Right ventricle myocardium inferior (tissue), 1 donor: Measurements from ENCODE around the gene CCDC60. TPM values are rescaled to one million over a fixed set of nuclear protein-coding genes. Genes with fewer than 3 reads are reported as not detected.

Source experiments
- ATAC-seq: fragments of 200-7000 bp; cut with Tn5 transposase; one replicate; pipeline ENCODE4 v1.9.1; 2020; ENCODE audit warnings: mild to moderate bottlenecking, moderate library complexity
- DNase-seq: peaks from one replicate; pipeline ENCODE4 v3.0.0; 2021; ENCODE audit errors: missing footprints
- intact Hi-C: fragments of 100-400 bp; cut with DNase I; formaldehyde crosslinking; loops from one replicate; pipeline ENCODE4 v1.11.0; 2022
- long read RNA-seq: library from polyadenylated mRNA; unstranded; transcript quantifications from one replicate; pipeline ENCODE4 v2.0.0, GENCODE V29; 2021
- total RNA-seq: library from RNA; stranded (reverse); fragmentation: NEBNext Ultra II Directional; extraction: Animal tissue kit (Norgen Biotek cat#: 25700); gene quantifications from one replicate; pipeline ENCODE4 v1.2.1, GENCODE V29; 2021
- donor health status: DM: no; HTN: yes; CAD: no; lungs with severe emphysema.

CCDC60 gene
- total RNA-seq = not detected
- long read RNA-seq = 0 reads

DNA sequence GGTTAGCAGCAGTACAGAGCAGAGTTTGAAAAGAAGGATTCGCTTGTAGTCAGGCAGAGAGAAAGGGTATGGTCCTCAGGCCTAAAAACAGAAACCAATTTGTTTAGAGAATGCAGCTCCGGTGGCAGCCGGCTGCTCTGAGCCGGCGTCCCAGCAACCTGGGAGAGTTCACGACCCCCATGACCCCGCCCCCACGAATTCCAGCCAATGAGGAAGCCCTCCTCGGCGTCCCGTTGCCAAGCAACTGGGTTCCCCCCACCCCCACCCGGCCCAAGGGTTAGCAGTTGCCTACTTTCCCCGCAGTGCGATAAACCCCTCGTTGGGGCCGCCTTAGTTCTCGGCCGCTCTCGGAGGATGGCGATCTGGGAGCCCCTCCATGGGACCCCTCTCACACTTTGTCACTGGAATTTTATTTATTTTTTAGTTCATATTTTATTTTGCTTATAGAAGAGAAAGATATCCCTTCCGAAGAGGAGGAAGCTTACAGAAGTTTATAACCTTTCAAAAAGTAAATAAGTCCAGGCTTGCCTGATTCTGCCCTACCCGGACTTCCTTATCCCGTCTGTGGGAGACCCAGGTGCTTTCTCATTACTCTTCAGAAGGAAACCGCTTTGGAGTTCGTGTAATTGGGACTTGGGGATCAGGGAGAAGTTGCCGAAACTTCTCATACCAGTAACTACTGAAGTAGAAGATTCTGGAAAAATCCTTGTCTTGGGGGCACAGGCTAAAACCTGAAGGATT is at the start of gene CCDC60:
CCDC60 (plus strand) TSS at position 300 of the 741 bp plus-strand sequence. CDS start 448 bp downstream, outside the sequence.
- no peak for ATAC-seq
- DNase-seq = no peak
- intact Hi-C loops = no loop called here

DNA sequence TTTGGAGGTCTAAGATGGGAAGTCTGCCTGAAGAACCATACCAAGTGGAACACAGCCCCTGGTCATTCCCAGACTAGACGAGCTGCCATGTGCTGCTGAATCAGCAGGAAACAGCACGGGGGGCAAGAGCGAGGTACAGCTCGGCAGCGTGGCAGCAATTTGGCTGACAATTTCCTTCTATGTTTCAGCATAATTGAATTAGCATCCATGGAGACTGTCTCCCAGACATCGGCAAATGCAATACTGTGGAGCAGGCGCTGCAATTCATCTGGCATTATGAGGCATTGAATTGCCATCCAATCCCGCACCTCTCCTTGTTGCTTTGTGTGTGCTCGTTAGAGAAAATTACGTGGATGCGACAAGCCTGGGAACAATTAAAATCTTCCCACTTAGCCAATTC is 46.0 kb upstream of the CCDC60 start:
- DNase-seq (no peak), ATAC-seq (no peak)
- intact Hi-C loops = no loop called here

- intact Hi-C loops = no loop called here
- no peak for ATAC-seq
Observed at GRCh38 chr12:119292893-119293630, 41.5 kb upstream of the CCDC60 start.

DNA sequence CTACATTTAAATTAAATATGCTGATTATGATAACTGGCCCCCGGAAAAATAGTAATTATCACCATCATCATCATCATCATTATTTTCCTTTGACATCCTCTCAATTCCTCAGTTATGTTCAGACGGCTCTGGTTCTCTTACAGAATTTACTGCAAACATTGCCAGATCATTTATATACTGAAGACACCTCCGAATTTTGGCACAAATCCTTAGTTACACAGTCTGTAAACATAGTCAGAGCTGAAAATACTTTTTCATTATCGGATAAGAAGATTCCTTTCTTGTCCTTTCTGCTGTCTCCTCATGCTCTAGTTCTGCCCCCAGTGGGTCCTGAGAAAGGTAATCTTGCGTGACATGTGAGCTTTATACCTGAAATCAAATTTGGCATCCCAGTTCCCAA is 40.3 kb upstream of the CCDC60 start:
- intact Hi-C loops = no loop called here
- DNase-seq (no peak), ATAC-seq (no peak)

More at GRCh38 chr12:119292893-119293630, 41.5 kb upstream of the CCDC60 start:
- DNase-seq = no peak

GRCh38 chr12:119296535-119296934 is 38.0 kb upstream of the CCDC60 start:
- ATAC-seq = no peak
- intact Hi-C loops = no loop called here
- DNase-seq = no peak

DNA sequence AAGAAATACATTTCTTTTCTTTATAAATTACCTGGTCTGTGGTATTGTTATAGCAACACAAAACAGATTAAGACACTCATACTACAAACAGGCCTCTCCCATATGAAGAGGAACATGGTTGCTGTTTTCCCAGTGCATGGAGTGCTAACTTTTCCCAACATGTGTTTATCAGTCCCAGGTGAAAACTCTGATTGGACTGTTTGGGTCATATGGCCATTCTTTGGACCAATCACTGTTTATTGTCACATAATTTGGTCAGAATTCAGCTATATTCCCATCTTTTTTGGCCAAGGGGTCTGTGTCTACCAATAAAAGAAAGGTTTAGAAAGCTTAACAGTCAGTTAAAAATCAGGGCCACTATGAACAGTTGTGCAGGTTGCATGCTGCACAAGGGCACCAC is 35.4 kb upstream of the CCDC60 start:
- DNase-seq (no peak), ATAC-seq (no peak)
- intact Hi-C loops = no loop called here

DNA sequence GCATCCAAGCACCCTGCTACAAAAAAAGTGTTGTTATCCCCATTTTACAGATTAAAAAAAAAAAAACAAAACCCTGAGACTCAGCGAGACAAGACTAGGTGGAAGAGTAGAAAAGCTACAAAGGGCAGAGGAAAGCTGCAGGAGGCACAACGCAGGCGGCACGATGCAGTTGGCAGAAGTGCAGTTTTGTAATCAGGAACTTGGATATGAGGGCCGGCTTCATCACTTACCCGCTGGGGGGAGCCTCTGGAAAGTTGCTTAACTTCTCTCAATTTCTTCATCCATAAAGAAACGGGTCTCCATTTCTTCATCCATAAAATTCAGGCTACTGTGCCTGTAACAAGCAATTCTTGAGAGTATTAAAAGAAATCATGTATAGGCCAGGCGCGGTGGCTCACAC is 33.1 kb upstream of the CCDC60 start:
- no peak for ATAC-seq
- intact Hi-C loops = no loop called here

GRCh38 chr12:119302451-119303080 is 32.0 kb upstream of the CCDC60 start:
- ATAC-seq (peak; percentile 10), DNase-seq (no peak)
- intact Hi-C loops = no loop called here

More for the DNA sequence above, 33.1 kb upstream of the CCDC60 start:
- DNase-seq = no peak

- DNase-seq (no peak), ATAC-seq (no peak)
- intact Hi-C loops = no loop called here
Observed at GRCh38 chr12:119306593-119306992, 27.9 kb upstream of the CCDC60 start.

DNA sequence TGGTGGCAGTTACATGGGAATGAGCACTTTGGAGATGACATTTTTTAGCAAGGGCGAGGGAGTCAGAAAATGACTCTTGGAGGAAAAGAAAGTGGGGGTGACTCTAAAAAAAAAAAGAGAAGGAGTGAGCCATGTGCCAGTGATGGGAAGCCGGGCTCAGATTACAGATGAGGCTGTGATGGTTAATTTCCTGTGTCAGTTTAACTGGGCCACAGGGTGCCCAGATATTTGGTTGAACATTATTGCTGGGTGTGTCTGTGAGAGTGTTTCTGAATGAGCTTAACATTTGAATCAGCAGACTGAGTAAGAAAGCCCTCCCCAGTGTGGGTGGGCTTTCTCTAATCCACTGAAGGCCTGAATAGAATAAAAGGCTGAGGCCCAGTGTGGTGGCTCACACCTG is 26.8 kb upstream of the CCDC60 start:
- no peak for ATAC-seq
- DNase-seq = no peak
- intact Hi-C loops = no loop called here

- ATAC-seq (peak; percentile 56), DNase-seq (no peak)
Observed at GRCh38 chr12:119308708-119309456, 25.6 kb upstream of the CCDC60 start.

DNA sequence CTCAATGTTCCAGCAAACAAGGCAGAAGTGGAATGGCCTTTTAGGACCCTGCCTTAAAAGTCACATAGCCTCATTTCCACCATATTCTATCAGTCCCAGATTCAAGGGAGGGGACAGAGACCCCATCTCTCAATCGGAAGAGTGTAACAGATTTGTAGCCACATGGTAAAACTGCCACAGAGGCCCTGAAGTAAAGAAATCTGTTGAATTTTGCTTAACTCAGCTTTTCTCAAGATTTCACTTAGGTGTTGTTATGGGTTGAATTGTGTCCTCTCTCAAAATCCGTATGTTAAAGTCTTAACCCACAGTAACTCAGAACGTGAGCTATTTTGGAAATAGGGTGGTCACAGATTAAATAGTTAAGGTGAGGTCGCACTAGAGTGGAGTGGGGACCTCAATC is 22.7 kb upstream of the CCDC60 start:
- intact Hi-C loops = no loop called here
- DNase-seq = no peak

More at GRCh38 chr12:119308708-119309456, 25.6 kb upstream of the CCDC60 start:
- intact Hi-C loops = no loop called here

DNA sequence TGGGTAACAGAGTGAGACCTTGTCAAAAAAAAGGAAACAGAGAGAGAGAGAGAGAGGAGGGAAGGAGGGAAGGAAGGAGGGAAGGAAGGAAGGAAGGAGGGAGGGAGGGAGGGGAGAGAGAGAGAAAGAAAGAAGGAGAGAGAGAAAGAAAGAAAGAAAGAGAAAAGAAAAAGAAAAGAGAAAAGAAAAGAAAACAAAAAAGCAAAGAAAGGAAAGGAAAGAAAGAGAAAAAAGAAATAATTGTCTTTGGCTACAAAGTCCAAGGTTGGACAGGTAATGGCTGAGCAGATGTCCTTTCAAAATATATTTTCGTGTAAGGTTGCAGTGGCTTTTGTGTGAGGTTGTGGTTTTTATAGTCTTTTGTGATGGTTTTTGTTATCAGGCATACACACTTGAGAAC is 21.6 kb upstream of the CCDC60 start:
- DNase-seq (no peak), ATAC-seq (no peak)
- intact Hi-C loops = no loop called here

More for the DNA sequence above, 22.7 kb upstream of the CCDC60 start:
- ATAC-seq = no peak

DNA sequence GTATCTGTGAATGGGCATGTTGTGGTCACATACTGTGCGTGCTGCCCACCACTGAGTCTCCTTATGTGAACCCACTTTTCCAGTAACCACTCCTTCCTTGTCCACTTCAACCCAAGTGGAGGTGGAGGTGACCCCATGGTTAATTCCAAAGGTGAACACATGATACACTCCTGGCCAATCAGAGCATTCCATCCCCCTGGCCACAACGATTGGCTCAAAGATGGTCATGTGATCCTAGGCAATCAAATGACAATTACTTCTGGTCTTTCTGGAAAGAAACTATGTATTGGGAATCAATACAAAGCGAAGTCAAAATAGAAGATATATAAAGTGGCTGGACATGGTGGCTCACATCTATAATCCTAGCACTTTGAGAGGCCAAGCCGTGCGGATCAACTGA is 20.2 kb upstream of the CCDC60 start:
- intact Hi-C loops = no loop called here
- DNase-seq = no peak
- no peak for ATAC-seq

DNA sequence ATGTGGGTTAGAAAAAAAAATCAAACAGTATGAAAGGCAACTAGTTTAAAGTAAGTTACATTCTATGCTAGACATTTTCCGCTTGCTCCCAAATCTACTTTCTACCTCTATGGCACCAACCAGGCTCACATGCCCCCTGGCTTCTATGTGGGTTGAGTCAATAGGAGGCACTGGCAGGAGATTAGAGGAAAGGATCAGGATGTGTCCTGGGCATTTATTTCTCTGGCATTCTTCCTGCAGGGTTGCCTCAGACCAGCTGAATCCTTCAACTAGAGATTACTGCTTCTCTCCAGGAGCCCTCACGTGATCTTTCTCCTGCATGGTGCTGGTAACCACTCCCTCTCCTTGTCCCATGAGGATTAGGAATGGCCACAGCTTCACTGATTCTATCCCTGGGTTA is 14.9 kb upstream of the CCDC60 start:
- intact Hi-C loops = no loop called here
- DNase-seq = no peak
- ATAC-seq = peak; percentile 61

DNA sequence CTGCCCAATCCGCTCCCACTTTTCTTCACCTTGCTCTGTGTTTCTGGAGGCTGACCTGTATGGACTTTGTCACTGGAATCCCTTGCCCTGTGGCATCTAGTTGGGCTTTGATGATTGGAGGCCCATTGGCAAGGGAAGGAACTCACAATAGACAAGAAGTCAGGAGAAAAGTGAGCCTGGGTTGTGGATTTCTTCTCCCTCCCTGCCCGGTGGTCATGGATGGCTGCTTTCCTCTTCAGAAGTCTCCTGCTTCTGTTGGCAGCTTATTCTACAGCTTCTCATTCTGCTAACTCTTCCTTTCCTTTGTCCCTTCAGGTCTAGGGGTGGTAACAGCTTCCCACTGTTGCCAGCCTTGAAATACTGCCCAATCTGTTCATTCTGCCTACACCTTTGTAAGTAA is 13.9 kb upstream of the CCDC60 start:
- intact Hi-C loops = no loop called here
- ATAC-seq (no peak), DNase-seq (no peak)

DNA sequence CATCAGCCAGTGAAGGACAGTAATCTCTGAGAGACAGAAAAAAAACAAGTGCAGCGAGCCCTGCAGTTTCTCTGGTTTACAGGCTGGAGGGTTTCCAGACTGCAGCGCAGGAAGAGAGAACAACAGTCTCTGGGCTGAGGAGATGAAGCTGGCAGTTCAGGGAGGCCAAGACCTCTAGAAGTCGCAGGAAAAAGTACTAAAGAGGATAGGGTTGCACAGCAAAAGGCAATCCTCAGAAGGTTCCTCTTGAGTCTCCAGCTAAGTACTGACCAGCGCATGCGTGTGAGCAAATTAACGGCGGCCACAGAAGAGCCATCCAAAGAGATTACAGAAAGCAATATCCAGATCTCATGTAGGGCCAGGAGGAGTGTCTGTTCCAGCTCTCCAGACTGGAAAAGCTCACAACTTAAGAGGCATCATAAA is 12.2 kb upstream of the CCDC60 start:
- intact Hi-C loops = no loop called here
- peak; percentile 68 for ATAC-seq
- DNase-seq = no peak

- ATAC-seq (no peak), DNase-seq (no peak)
- intact Hi-C loops = no loop called here
Observed at GRCh38 chr12:119325813-119326212, 8.7 kb upstream of the CCDC60 start.

DNA sequence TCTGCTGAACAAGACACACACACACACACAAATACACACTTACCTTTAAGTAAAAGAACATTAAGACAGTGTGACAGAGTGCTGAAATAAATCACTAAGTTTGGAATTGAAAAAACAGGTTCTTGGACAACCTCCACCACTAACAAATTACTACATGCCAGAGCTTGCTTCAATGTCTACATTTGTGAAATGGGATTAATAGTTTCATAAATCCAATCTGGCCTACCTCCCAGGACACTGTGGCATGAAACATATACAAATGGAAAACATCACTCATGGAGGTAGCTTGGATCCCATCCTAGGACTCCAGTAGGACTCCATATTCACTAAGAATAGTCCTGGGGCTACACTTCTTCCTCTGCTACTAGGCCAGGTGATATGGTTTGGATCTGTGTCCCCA is 8.2 kb upstream of the CCDC60 start:
- intact Hi-C loops = no loop called here
- no peak for ATAC-seq
- no peak for DNase-seq
